Measurements from ENCODE around the gene SAXO2.
"Not testable (repeated sequence)": the region's sequence is repeated elsewhere in the genome, so short reads cannot be mapped to it uniquely, and the experiment has no call there.

Gene SAXO2, protein sequence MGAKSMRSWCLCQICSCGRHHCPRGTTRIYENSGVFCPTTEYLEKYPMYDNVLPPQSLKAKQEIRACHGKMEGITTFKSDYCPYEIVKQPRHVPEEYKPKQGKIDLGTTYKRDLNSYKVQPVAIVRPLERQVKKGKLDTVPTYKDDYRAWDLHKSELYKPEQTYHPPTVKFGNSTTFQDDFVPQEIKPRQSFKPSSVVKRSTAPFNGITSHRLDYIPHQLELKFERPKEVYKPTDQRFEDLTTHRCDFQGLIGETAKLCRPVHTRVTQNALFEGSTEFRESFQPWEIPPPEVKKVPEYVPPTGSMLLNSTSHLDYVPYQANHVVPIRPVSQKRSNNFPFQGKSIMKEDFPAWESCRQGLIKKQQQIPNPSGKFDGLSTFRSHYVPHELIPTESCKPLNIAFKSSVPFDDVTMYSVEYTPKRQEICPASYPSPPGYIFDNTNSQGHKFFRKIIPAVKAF

DNA sequence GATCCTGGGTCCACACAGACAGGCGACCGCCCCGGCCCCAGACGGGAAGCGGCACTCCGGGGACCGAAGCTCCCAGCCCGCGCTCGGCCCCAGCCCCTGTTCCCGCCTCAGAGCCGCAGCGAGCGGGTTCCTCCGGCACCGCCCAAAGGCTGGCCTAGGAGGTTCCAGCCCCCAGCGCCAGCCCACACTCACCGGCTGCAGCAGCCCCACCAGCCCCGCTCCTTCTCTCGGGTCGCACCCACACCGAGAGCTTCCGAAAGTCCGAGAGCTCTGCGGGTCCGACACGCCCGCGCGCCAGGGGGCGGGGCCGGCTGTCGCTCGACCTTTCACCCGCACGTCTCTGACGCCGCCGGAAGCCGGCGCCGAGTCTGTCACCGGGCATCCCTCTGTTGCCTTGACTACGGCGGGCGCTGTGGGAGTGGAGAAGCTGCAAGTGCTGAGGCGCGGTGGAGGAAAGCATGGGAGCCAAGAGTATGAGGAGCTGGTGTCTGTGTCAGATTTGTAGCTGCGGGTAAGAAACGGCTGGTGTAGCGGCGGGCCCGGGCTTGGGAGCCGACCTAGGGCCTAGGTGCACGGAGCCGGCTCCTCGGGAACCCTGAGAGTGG, at the start of gene SAXO2, which contains the start of gene EFL1:
SAXO2 (plus strand) TSS at position 397 of the 605 bp plus-strand sequence; CDS start at position 459, 62 bp downstream.
EFL1 (minus strand) TSS at position 313 of the 605 bp plus-strand sequence. CDS start 956 bp downstream, outside the sequence.
- DNase-seq: peak; percentile 96

DNA sequence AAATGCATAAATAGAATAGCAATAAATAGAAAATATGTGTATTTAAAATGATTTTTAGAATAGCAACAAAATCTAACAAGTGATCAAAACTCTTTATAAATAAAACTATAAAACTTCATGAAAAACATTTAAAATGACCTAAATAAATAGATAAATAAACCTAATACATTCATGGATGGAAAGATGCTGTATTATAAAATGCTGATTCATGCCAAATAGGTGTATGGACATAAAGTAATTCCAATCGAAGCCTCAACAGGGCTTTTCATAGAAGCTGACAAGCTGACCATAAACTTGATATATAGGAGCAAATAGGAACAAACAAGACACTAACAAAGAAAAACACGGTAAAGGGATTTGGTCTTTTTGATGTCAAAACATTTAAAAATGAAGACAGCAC, 46.5 kb upstream of the SAXO2 start:
- not testable (repeated sequence) for DNase-seq

DNA sequence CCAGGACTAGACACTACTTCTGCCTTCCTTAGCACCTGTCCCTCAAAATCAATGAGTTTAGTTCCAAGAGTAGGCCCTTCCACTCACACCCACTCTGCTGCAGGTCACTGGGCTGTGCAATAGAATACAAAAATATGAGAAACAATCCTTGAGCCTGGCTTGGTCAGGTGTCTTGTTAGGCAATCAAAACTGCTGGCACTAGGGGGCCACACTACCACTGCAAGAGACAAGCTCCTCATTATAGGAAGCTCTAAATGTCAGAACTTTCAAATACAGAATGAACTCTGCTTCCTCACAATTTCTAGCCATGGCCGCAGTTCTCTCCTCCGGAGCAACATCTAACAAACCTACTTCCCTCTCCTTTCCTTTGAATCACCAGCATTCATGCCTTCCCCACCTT, 41.1 kb upstream of the SAXO2 start:
- not testable (repeated sequence) for DNase-seq

- DNase-seq: no peak
Measured at GRCh38 chr15:82228750-82229149, 33.9 kb upstream of the SAXO2 start.

DNA sequence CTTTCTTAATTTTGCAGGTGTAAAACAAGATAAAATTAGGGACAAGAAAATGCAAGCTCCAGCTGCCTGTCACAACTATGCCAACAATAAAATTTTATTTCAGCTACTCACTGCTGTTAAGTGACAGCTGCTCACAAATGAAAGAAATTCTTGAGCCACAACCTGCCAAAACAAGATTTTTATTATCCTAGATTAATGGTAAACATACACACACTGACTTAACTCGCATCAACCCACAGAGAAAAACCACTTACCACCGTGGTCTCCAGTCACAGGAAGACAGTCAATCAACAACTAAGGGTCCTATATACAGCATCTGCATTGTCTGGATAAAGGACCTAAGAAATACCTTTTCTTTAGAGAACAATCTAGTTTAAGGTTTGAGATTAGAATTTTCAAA, 31.4 kb upstream of the SAXO2 start:
- DNase-seq: no peak

DNA sequence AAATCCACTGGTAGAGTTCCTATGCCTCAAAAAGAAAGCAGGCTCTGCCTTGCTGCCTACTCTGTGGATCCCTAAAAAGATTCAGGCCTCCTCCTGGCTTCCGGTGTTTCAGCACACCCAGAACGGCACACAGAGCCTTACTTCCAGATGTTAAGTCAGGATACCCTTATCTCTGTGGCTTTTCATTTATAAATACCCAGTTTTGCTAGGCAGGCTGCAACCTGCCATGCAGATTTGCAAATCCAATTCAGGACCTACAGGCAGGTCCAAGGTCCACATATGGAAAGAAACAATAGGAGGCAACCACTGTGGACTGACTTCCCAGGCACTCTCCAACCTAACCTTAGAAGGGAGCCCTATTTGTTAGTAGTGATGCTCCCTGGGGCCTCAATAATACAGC, 30.8 kb upstream of the SAXO2 start:
- DNase-seq: no peak

DNA sequence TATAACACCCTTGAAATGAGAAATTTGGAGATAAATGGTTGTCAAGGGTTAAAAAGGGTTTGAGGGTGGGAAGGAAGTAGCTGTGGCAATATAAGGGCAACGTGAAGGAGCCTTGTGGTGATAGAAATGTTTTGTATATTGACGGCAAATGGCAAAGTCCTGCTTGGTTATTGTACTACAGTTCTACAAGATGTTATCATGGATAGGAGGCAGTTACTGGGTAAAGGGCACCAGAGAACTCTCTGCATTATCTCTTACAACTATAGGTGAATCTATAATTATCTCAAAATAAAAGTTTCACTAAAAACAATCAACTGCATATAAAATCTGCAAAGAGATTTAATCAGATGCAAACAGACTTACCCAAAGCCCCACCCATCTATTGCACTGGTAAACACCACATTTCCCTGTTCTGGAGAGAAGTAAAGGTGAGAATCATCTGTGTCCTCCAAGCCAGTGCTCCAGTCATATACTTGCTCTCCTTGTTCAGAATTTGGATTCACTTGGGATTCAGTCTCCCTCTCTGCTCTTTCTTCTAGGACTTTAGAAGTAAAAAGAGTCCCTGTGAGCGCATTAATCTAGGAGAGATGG, 24.6 kb upstream of the SAXO2 start:
- not testable (repeated sequence) for DNase-seq

GRCh38 chr15:82239685-82240391, 22.8 kb upstream of the SAXO2 start:
- DNase-seq: no peak

- not testable (repeated sequence) for DNase-seq
Measured at GRCh38 chr15:82241836-82242499, 20.6 kb upstream of the SAXO2 start.

- DNase-seq: not testable (repeated sequence)
Measured at GRCh38 chr15:82243644-82244043, 19.0 kb upstream of the SAXO2 start.

- not testable (repeated sequence) for DNase-seq
Measured at GRCh38 chr15:82245956-82246355, 16.7 kb upstream of the SAXO2 start.

- not testable (repeated sequence) for DNase-seq
Measured at GRCh38 chr15:82248261-82248660, 14.4 kb upstream of the SAXO2 start.

GRCh38 chr15:82261566-82262421, 824 bp upstream of the SAXO2 start:
- peak; percentile 5 for DNase-seq

DNA sequence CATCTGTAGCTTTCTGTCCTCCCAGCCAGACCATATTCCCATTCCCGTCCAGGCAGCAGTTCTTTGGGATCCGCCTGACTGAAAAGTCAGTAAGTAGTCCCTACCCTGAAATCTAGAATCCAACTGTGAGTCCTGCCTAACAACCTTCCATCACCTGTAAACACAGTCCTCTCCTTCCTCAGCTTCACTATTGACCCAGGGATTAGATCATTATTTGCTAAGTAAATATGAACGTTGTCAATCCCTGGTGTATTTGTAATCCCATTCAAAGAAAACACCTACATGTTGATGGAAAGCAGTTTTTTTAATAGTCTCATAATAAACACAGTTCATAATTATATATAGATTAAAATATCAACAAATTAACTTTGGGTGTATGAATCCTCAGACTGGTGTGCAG, 732 bp downstream of the SAXO2 start:
- DNase-seq: no peak

- not testable (repeated sequence) for DNase-seq
Measured at GRCh38 chr15:82267137-82267536, 4.5 kb downstream of the SAXO2 start.

DNA sequence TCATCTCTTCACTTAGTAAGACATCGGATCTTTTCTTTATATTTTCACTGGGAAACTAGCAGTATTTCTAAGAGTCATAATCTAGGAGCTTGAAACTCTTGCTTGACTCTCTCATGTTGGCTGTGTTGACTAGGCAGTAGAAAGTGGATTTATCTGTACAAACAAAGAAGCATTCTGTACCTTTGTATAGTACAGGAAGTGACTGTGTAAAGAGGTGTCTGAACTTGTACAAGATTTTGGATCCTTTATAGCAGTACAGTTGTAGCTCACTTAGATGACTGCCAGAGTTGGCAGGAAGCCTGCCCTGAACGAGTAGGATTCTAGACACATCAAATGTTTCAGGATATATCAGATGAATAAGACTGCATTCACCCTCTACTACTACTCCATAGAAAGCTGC, 5.8 kb downstream of the SAXO2 start:
- DNase-seq: not testable (repeated sequence)

GRCh38 chr15:82272154-82272553, 9.5 kb downstream of the SAXO2 start:
- DNase-seq: no peak

DNA sequence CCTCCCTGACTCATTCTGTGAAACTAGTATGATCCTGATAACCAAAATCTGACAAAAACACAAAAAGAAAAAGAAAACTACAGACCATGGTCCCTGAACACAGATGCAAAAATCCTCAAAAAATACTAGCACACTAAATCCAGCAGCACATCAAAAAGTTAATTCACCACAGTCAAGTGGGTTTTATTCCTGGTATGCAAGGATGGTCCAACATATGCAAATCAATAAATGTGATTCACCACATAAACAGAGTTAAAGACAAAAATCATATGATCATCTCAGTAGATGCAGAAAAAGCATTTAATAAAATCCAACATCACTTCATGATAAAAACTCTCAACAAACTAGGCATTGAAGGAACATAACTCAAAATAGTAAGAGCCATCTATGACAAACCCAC, 12.8 kb downstream of the SAXO2 start:
- peak; percentile 9 for DNase-seq

GRCh38 chr15:82281276-82281675, 18.7 kb downstream of the SAXO2 start:
- DNase-seq: not testable (repeated sequence)

- DNase-seq: not testable (repeated sequence)
Measured at GRCh38 chr15:82282386-82282785, 19.8 kb downstream of the SAXO2 start.

DNA sequence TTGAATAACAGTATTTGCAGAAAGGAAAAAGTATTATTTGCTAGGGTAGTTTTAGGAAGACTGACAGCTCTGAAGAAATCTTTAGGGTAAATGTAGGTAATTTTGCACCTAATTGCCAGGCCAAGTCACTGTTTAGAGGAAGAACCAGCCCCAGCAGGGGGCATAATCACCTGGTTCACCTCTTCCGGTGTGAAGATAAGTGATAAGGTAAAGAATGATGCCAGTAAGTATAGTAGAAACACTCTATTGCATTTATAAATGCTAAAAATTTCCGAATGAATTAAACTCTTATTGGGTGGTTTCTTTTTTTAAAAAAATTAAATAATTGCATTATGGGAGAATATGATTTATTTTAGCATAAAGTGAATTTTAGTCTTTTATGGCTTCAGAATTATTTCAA, 21.8 kb downstream of the SAXO2 start:
- not testable (repeated sequence) for DNase-seq

Measured in eye (tissue), 1 donor.